A549 (cell line): Measurements from ENCODE around the gene GTF2IRD1. TPM values are rescaled to one million over a fixed set of nuclear protein-coding genes. Genes with fewer than 3 reads are reported as not detected.

Experiments used
- ATAC-seq, 2 experiments: fragments of 200-7000 bp in 1 of 2; fragments of >200 bp in 1 of 2; cut with Nextera tagmentation in 1 of 2; cut with Tn5 transposase in 1 of 2; 3 replicates each; pipeline versions ENCODE4 v1.8.0 to v1.9.1; 2018 to 2020; ENCODE audit warnings: mild to moderate bottlenecking in 1 of 2, moderate library complexity in 1 of 2
- CTCF ChIA-PET: fragments of 300-600 bp; sonication (Branson Sonifier 250); formaldehyde crosslinking; extraction: SDS; loops from one replicate; lab custom pipeline; 2021; ENCODE audit warnings: antibody characterized with exemption, inconsistent platforms; lab: Yijun Ruan, JAX
- POLR2A ChIA-PET: fragments of 350-600 bp; formaldehyde crosslinking; extraction: SDS; loops from one replicate; lab custom pipeline; 2021; ENCODE audit warnings: antibody characterized with exemption, inconsistent platforms; lab: Yijun Ruan, JAX
- DNase-seq, 2 experiments: peaks; one replicate each; pipeline versions ENCODE4 v3.0.0 to v3.0.0-alpha.2; 2011 to 2016; ENCODE audit warnings: low read depth in 1 of 2, low spot score in 1 of 2
- FAIRE-seq: peaks from 2 replicates; lab custom pipeline; 2011; peaks lifted over from hg19 to GRCh38; lab: Jason Lieb, UNC
- H3K27ac ChIP-seq, 2 experiments: fragments of >200 bp; sonication (Bioruptor Twin); formaldehyde crosslinking; 3 replicates each; pipeline ENCODE4 v1.5.1; 2016 to 2017
- H3K4me1 ChIP-seq: fragments of >200 bp; sonication (Bioruptor Twin); formaldehyde crosslinking; 3 replicates; pipeline ENCODE4 v1.6.1; 2016
- H3K4me2 ChIP-seq: fragments of >200 bp; sonication (Bioruptor Twin); formaldehyde crosslinking; 3 replicates; pipeline ENCODE4 v1.6.1; 2016
- H3K4me3 ChIP-seq: fragments of >200 bp; sonication (Bioruptor Twin); formaldehyde crosslinking; 3 replicates; pipeline ENCODE4 v1.5.1; 2016
- H3K9me3 ChIP-seq: fragments of >200 bp; sonication (Bioruptor Twin); formaldehyde crosslinking; 3 replicates; pipeline ENCODE4 v1.6.1; 2016
- CEBPB ChIP-seq, 2 experiments: fragments of >200 bp in 1 of 2; sonication (Bioruptor Twin) in 1 of 2; formaldehyde crosslinking in 1 of 2; IDR thresholded peaks; 2 replicates each; pipeline ENCODE4 v1.6.1; 2012 to 2016
- CTCF ChIP-seq: fragments of >200 bp; sonication (Bioruptor Twin); formaldehyde crosslinking; IDR thresholded peaks from 3 replicates; pipeline ENCODE4 v1.5.1; 2016
- EHF ChIP-seq: fragments of 250-450 bp; sonication (Bioruptor Pico); IDR thresholded peaks from 2 replicates; pipeline ENCODE4 v1.5.0; 2020; ENCODE audit warnings: mild to moderate bottlenecking
- FOSL2 ChIP-seq, 2 experiments: fragments of 450-650 bp in 1 of 2; fragments of >200 bp in 1 of 2; sonication (Bioruptor Twin) in 1 of 2; formaldehyde crosslinking; IDR thresholded peaks; 2 replicates each; pipeline versions ENCODE4 v1.5.0 to v1.6.1; 2016 to 2020; ENCODE audit warnings: mild to moderate bottlenecking in 1 of 2, moderate library complexity in 1 of 2
- HOXA7 ChIP-seq: fragments of 250-450 bp; sonication (Bioruptor Pico); IDR thresholded peaks from 2 replicates; pipeline ENCODE4 v1.5.0; 2020; ENCODE audit warnings: mild to moderate bottlenecking, moderate library complexity
- NR3C1 ChIP-seq: fragments of >200 bp; sonication (Bioruptor Twin); formaldehyde crosslinking; IDR thresholded peaks from 3 replicates; pipeline ENCODE4 v1.6.1; 2017
- RAD21 ChIP-seq, 2 experiments: fragments of >200 bp in 1 of 2; sonication (Bioruptor Twin) in 1 of 2; formaldehyde crosslinking in 1 of 2; IDR thresholded peaks in 1 of 2; conservative IDR thresholded peaks in 1 of 2; 2 replicates in 1 of 2; 3 replicates in 1 of 2; pipeline ENCODE4 v1.6.1; 2012 to 2018; ENCODE audit warnings: inconsistent platforms in 1 of 2
- RFX5 ChIP-seq: fragments of 450-650 bp; IDR thresholded peaks from 2 replicates; pipeline ENCODE4 v1.7.1; 2014; ENCODE audit warnings: antibody characterized with exemption, mild to moderate bottlenecking, moderate library complexity
- SMC3 ChIP-seq: fragments of >200 bp; sonication (Bioruptor Twin); formaldehyde crosslinking; IDR thresholded peaks from 3 replicates; pipeline ENCODE4 v1.6.1; 2018; ENCODE audit warnings: inconsistent platforms
- ZFP36 ChIP-seq: fragments of 450-650 bp; IDR thresholded peaks from 2 replicates; pipeline ENCODE4 v1.6.1; 2014; ENCODE audit warnings: borderline replicate concordance; ENCODE audit not compliant: partially characterized antibody
- ZSCAN20 ChIP-seq: fragments of 250-450 bp; sonication (Bioruptor Pico); IDR thresholded peaks from 2 replicates; pipeline ENCODE4 v1.8.0; 2022; ENCODE audit warnings: mild to moderate bottlenecking, moderate library complexity
- WGBS: methylation state at CpG from one replicate; pipeline ENCODE4 v1.1.6; 2017; ENCODE audit errors: missing lambda C conversion rate; 5-methylcytosine and 5-hydroxymethylcytosine counted together
- polyA plus RNA-seq, 4 experiments: library from polyadenylated mRNA; depleted of rRNA in 3 of 4; stranded (reverse); fragments of >200 nt; fragmentation: RNase III in 1 of 4; extraction: RNeasy Plus Mini Kit Qiagen cat#74134 plus additional on column Dnase treatment in 1 of 4; gene quantifications; 2 replicates in 3 of 4; 3 replicates in 1 of 4; pipeline ENCODE4 v1.2.3, GENCODE V29; 2011 to 2017
- TF ChIP-seq, protein P1 (sequence below): IDR thresholded peaks from 2 replicates; pipeline ENCODE4 v1.6.1; 2012; ENCODE audit warnings: low read depth, borderline replicate concordance

Gene GTF2IRD1
- polyA plus RNA-seq, 2 of the 4 experiments (the other 2 are of a cell fraction), result 19.9 to 20.5 TPM

GRCh38 chr7:74404388-74404700, 49.4 kb upstream of the GTF2IRD1 start (continued):
- TF ChIP-seq CEBPB (IDR thresholded peaks at IDR 0.05) (no peak), ZSCAN20 (CRISPR knock-in tag) (no peak)
- TF ChIP-seq, protein P1, sequence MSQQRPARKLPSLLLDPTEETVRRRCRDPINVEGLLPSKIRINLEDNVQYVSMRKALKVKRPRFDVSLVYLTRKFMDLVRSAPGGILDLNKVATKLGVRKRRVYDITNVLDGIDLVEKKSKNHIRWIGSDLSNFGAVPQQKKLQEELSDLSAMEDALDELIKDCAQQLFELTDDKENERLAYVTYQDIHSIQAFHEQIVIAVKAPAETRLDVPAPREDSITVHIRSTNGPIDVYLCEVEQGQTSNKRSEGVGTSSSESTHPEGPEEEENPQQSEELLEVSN, result no peak

- ChIA-PET CTCF (interaction anchor here (0.6 to 22.8 kb wide), 15 partner anchors 8 to 541 kb away, joined by 3 to 684 read pairs (median 4); partner anchors contain the start of gene LAT2), POLR2A (no interaction called here)
- no peak overlapping the region for H3K27ac ChIP-seq
- 81% methylated on average over 15 of the region's 15 CpGs for WGBS
- no peak for TF ChIP-seq RFX5
- TF ChIP-seq, all 56 proteins: peak for 0
- no peak for ATAC-seq
- Histone ChIP-seq H3K4me3 (no peak overlapping the region), H3K4me2 (no peak overlapping the region), H3K9me3 (no peaks in the 10 kb centered on the region), H3K4me1 (no peaks in the 10 kb centered on the region)
- no peak for FAIRE-seq
- no peak for DNase-seq
Observed at GRCh38 chr7:74404741-74405140, 49.0 kb upstream of the GTF2IRD1 start.

- TF ChIP-seq SMC3 (0 out of 3 replicates have a peak, but pooled peaks have one; percentile 25), FOSL2 (IDR thresholded peaks at IDR 0.05) (no peak), FOSL2 (CRISPR knock-in tag; IDR thresholded peaks at IDR 0.05) (no peak), CTCF (peak; percentile 48), RAD21 (conservative IDR thresholded peaks at IDR 0.05 in 1 of 2, IDR thresholded peaks at IDR 0.05 in 1 of 2) (peak; percentile 31 to 56; a peak in 4 of 5 replicates)
- no peak for FAIRE-seq
- Histone ChIP-seq H3K4me2 (no peak overlapping the region), H3K27ac (no peak overlapping the region), H3K9me3 (no peaks in the 10 kb centered on the region), H3K4me1 (no peaks in the 10 kb centered on the region), H3K4me3 (no peak overlapping the region)
- 82% methylated on average over 28 of the region's 31 CpGs for WGBS
- ChIA-PET CTCF (interaction anchor here (0.6 to 22.8 kb wide), 19 partner anchors 9 to 542 kb away, joined by 3 to 684 read pairs (median 4); partner anchors contain the start of gene LAT2), POLR2A (no interaction called here)
- ATAC-seq, result peak; percentile 37 to 62; a peak in 3 of 6 replicates
- DNase-seq, result peak; percentile 47 to 49
Observed at GRCh38 chr7:74405191-74405898, 48.4 kb upstream of the GTF2IRD1 start.

DNA sequence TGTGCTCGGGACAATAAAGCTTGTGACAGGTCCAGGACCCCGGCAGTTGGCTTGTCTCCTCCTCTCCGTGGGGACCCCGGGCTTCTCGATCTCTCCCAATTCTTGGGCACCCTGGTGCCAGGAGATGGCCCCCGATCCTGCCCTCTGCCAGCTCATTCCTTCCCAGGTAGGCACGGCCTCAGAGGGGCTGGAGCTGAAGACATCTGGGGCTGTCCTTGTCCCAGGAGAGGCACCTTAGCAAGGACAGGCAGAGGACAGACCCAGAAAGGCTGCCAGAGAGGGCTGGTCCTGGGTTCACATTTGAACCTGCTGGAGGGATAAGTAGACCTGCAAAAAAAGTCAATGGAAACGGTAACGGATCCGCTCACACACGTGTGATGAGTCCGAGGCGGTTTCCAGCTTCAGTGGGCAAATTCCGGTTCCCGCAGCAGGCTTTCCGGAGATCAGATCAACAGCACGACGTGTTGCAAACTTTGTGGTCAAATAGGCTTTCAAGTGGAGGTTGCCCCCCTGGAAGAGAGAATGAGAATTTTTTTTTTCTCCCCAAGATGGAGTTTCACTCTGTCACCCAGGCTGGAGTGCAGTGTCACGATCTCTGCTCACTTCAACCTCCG, 47.7 kb upstream of the GTF2IRD1 start:
- no peak for TF ChIP-seq RAD21 (conservative IDR thresholded peaks at IDR 0.05 in 1 of 2, IDR thresholded peaks at IDR 0.05 in 1 of 2)
- TF ChIP-seq EHF (CRISPR knock-in tag), result no peak
- ChIA-PET CTCF (interaction anchor here (0.6 to 22.8 kb wide), 17 partner anchors 9 to 543 kb away, joined by 3 to 684 read pairs (median 4); partner anchors contain the start of gene LAT2), POLR2A (no interaction called here)
- H3K4me1 ChIP-seq, result no peaks in the 10 kb centered on the region
- H3K27ac ChIP-seq, result no peak overlapping the region
- 90% methylated on average over 20 of the region's 20 CpGs for WGBS
- H3K9me3 ChIP-seq, result no peaks in the 10 kb centered on the region
- DNase-seq (no peak), ATAC-seq (no peak), FAIRE-seq (no peak)
- no peak overlapping the region for H3K4me3 ChIP-seq
- H3K4me2 ChIP-seq, result no peak overlapping the region

DNA sequence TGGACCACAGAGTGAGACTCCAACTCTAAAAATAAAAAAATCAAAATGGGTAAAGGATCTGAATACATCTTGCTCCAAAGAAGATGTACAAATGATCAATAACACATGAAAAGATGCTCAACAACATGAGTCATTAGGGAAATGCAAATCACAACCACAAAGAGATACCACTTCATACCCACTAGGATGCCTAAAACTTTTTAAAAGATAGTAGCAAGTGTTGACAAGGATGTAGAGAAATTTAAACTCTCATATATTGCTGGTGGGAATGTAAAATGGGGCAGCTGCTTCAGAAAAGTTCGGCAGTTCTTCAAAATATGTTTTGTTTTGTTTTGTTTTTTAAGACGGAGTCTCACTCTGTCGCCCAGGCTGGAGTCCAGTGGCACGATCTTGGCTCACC, 45.7 kb upstream of the GTF2IRD1 start:
- CTCF ChIA-PET, result interaction anchor here (0.9 to 22.8 kb wide), 4 partner anchors 10 to 197 kb away, joined by 3 to 684 read pairs (median 10); partner anchors contain the start of gene LAT2
- Histone ChIP-seq H3K27ac (no peak overlapping the region), H3K4me3 (no peak overlapping the region), H3K9me3 (no peaks in the 10 kb centered on the region), H3K4me2 (no peak overlapping the region), H3K4me1 (no peaks in the 10 kb centered on the region)
- ATAC-seq (no peak), DNase-seq (no peak), FAIRE-seq (no peak)
- POLR2A ChIA-PET, result no interaction called here
- no peak for TF ChIP-seq NR3C1
- TF ChIP-seq ZFP36, result peak; percentile 39
- no peak for TF ChIP-seq HOXA7 (CRISPR knock-in tag)
- 65% methylated on average over 4 of the region's 4 CpGs for WGBS
